ENCODE data around the gene ADAMTS5. TPM values are rescaled to one million over a fixed set of nuclear protein-coding genes. Genes with fewer than 3 reads are reported as not detected.

Gene ADAMTS5
- total RNA-seq (under 1 TPM in 2 of 5 experiments, not detected in 3; 0.03 to 0.12 TPM), polyA plus RNA-seq (not detected), total RNA-seq (not detected)

DNA sequence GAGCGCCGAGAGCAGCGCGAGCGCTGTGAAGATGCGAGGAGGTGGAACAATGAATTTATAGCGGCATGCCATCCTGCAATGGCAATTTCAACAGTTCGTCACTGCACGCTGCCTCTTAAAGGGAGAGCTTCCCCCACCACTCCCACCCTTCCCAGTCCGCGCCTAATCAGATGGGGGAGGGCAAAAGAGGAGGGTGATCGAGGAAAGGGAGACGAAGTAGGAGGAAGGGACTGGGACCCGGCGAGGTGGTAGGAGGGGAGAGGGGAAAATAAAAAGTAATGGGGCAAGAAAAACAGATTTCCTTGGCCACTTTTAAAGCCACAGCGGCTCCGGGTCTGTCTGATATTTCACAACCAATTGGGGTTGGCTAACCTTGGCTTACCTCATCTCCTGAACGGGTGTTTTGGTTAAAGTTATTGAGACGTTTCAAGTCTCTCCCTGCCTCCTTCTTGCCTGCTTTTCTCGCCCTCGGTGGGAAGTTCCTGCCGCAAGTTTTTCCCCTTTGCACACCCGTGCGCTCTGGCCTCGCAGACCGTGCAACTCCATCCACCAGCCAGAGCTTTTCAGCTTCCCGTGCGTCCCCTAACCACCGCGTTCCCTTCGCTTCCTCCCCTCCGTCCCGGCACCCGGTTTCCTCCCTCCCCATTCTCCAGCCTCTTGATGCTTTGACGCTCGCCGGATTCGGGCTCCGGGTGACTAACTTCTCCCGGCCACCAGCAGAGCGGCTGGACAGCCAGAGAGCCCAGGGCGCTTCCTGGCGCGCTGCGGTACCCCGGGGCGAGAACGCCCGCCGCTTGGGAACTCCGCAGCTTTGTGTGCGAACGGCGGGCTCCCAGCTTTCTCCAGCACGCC is at the start of gene ADAMTS5:
Gene ADAMTS5 (minus strand): TSS at position 27 of the 852 bp plus-strand sequence. CDS start 697 bp downstream, outside the sequence.
- Histone ChIP-seq H3K9me3 (ENCODE audit: control insufficient read depth in 2 of 3, low read length in 3 of 3) (no peaks in the 10 kb centered on the region), H3K27me3 (ENCODE audit: control insufficient read depth in 2 of 2, insufficient read depth in 2 of 2, low read length in 2 of 2) (no peaks in the 10 kb centered on the region), H3K27ac (ENCODE audit: low read depth, low read length) (no peak within 1 kb of the TSS), H3K4me1 (ENCODE audit: control insufficient read depth in 2 of 2, insufficient read depth in 2 of 2, low read length in 2 of 2) (no peaks in the 10 kb centered on the region), H3K4me3 (ENCODE audit: low read length) (no peak within 1 kb of the TSS), H3K36me3 (ENCODE audit: control insufficient read depth in 2 of 3, insufficient read depth in 3 of 3, low read length in 3 of 3) (no peaks in the 10 kb centered on the region)
- Mint-ChIP-seq H3K9me3 (peaks cover 0 to 7% (median 0%) of the 10 kb centered on the region in 11 donors), H3K36me3 (no peaks in the 10 kb centered on the region), H3K27ac (peak within 1 kb of the TSS in 1 of 9 donors; percentile 48), H3K4me1 (peaks cover 0 to 8% (median 0%) of the 10 kb centered on the region in 7 donors), H3K27me3 (peaks cover 49 to 65% (median 54%) of the 10 kb centered on the region in 5 donors), H3K4me3 (peak within 1 kb of the TSS in 2 of 10 donors; percentile 25 to 59)
- intact Hi-C loops (cut with micrococcal nuclease): loop anchor here in 1 of 2 donors (10.0 kb wide), 1 partner anchor 58 kb away; no protein-coding TSS in a partner anchor
- ChIA-PET CTCF (no interaction called here), POLR2A (no interaction called here)
- DNase-seq (no peak), ATAC-seq (no peak)

DNA sequence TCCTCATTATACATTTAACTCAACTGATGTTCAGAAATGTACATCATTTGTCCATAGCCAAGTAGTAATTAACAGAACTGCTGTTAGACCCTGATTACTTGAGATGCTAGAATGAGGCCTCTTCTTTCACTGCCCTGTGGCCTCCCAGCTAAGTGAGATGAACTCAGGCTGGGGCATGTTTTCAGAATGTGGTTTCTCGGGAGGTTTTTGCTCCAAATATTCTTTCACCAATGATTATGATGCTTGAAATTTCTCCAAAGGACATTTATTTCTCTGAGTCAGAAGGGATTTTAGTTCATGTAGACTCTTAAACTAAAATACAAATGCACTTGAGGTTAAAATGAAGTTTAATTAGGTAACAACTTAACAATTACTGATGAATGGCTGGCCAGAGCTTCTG is 34.6 kb upstream of the ADAMTS5 start:
- no peak for DNase-seq

DNA sequence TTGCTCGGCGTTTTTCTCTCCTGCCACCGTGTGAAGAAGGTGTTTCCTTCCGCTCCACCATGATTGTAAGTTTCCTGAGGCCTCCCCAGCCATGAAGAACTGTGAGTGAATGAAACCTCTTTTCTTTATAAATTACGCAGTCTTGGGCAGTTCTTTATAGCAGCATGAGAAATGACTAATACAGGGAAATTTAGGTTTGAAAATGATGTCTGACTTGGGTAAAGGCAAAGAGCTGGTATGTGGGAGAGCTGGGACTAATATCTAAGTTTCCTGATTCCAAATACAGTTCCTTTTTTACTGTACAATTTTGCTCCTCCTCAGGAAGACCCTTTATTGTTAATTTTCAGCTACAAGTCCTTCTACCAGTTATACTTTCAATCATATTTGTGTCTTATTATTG is 16.7 kb upstream of the ADAMTS5 start:
- Mint-ChIP-seq H3K36me3 (no peaks in the 10 kb centered on the region), H3K27ac (no peak overlapping the region), H3K27me3 (peaks cover 0 to 11% (median 0%) of the 10 kb centered on the region in 5 donors), H3K4me3 (no peak overlapping the region), H3K9me3 (peaks cover 0 to 11% (median 6%) of the 10 kb centered on the region in 11 donors), H3K4me1 (no peaks in the 10 kb centered on the region)
- ChIA-PET CTCF (no interaction called here), POLR2A (no interaction called here)
- Histone ChIP-seq H3K27me3 (ENCODE audit: control insufficient read depth in 2 of 2, insufficient read depth in 2 of 2, low read length in 2 of 2) (no peaks in the 10 kb centered on the region), H3K4me1 (ENCODE audit: control insufficient read depth in 2 of 2, insufficient read depth in 2 of 2, low read length in 2 of 2) (no peaks in the 10 kb centered on the region), H3K27ac (ENCODE audit: low read depth, low read length) (no peak overlapping the region), H3K9me3 (ENCODE audit: control insufficient read depth in 2 of 3, low read length in 3 of 3) (no peaks in the 10 kb centered on the region), H3K36me3 (ENCODE audit: control insufficient read depth in 2 of 3, insufficient read depth in 3 of 3, low read length in 3 of 3) (no peaks in the 10 kb centered on the region), H3K4me3 (ENCODE audit: low read length) (no peak overlapping the region)
- no peak for ATAC-seq
- intact Hi-C loops (cut with micrococcal nuclease): no loop called here
- DNase-seq: no peak

More for the DNA sequence above, 34.6 kb upstream of the ADAMTS5 start:
- Histone ChIP-seq H3K27me3 (ENCODE audit: control insufficient read depth in 2 of 2, insufficient read depth in 2 of 2, low read length in 2 of 2) (no peaks in the 10 kb centered on the region), H3K4me1 (ENCODE audit: control insufficient read depth in 2 of 2, insufficient read depth in 2 of 2, low read length in 2 of 2) (no peaks in the 10 kb centered on the region), H3K4me3 (ENCODE audit: low read length) (no peak overlapping the region), H3K27ac (ENCODE audit: low read depth, low read length) (no peak overlapping the region), H3K36me3 (ENCODE audit: control insufficient read depth in 2 of 3, insufficient read depth in 3 of 3, low read length in 3 of 3) (no peaks in the 10 kb centered on the region), H3K9me3 (ENCODE audit: control insufficient read depth in 2 of 3, low read length in 3 of 3) (no peaks in the 10 kb centered on the region)
- CTCF ChIA-PET: no interaction called here
- intact Hi-C loops (cut with micrococcal nuclease): no loop called here
- Mint-ChIP-seq H3K4me1 (no peaks in the 10 kb centered on the region), H3K27me3 (peaks cover 0 to 5% (median 0%) of the 10 kb centered on the region in 5 donors), H3K9me3 (peaks cover 0 to 6% (median 0%) of the 10 kb centered on the region in 11 donors), H3K27ac (no peak overlapping the region), H3K36me3 (no peaks in the 10 kb centered on the region), H3K4me3 (no peak overlapping the region)
- no peak for ATAC-seq
- POLR2A ChIA-PET: no interaction called here

DNA sequence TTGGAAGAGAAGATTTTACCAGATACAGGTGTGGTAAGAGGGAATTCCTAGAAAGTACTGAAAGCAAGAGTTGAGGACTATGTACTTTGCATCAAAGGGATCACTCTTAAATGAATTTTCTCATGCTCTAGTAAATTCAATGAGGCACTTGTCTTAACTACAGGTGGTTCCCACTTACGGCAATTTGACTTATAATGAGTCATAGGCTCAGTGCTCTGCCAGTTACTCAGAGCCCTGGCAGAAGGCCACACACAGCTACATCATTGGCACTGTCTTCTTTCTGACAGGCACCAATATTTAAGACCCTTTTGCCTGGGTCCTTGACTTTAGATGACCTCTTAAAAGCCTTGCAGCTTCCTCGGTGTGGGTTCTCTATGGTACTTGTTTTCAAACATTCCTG is 15.9 kb upstream of the ADAMTS5 start:
- Mint-ChIP-seq H3K4me3 (no peak overlapping the region), H3K27me3 (peaks cover 0 to 11% (median 0%) of the 10 kb centered on the region in 5 donors), H3K9me3 (peaks cover 0 to 11% (median 5%) of the 10 kb centered on the region in 11 donors), H3K4me1 (no peaks in the 10 kb centered on the region), H3K36me3 (no peaks in the 10 kb centered on the region), H3K27ac (no peak overlapping the region)
- no peak for ATAC-seq
- ChIA-PET CTCF (no interaction called here), POLR2A (no interaction called here)
- Histone ChIP-seq H3K4me3 (ENCODE audit: low read length) (no peak overlapping the region), H3K36me3 (ENCODE audit: control insufficient read depth in 2 of 3, insufficient read depth in 3 of 3, low read length in 3 of 3) (no peaks in the 10 kb centered on the region), H3K27ac (ENCODE audit: low read depth, low read length) (no peak overlapping the region), H3K27me3 (ENCODE audit: control insufficient read depth in 2 of 2, insufficient read depth in 2 of 2, low read length in 2 of 2) (no peaks in the 10 kb centered on the region), H3K4me1 (ENCODE audit: control insufficient read depth in 2 of 2, insufficient read depth in 2 of 2, low read length in 2 of 2) (no peaks in the 10 kb centered on the region), H3K9me3 (ENCODE audit: control insufficient read depth in 2 of 3, low read length in 3 of 3) (no peaks in the 10 kb centered on the region)
- intact Hi-C loops (cut with micrococcal nuclease): no loop called here
- DNase-seq: no peak

DNA sequence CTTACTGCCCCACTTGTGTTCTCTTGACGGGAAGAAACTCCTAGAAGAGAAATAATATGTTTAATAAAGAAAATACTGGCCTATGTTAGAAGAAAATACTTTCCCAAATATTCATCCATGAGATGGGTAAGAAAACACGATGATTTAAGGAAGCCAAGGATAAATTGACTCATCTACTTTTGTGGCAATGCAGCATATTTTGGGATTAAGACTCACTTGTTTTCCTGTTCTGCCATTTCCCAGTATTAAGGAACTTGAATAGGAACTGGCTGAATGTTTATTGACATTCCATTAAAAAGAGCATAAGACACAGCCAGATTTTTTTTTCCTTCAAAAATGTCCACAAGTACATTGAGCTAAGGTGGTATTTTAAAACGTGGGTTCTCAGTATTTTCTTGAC is 10.9 kb upstream of the ADAMTS5 start:
- ChIA-PET CTCF (no interaction called here), POLR2A (no interaction called here)
- ATAC-seq (no peak), DNase-seq (no peak)
- no peak overlapping the region for H3K4me3 ChIP-seq (ENCODE audit: low read length)
- no peaks in the 10 kb centered on the region for H3K9me3 ChIP-seq (ENCODE audit: control insufficient read depth in 2 of 3, low read length in 3 of 3)
- intact Hi-C loops (cut with micrococcal nuclease): no loop called here
- H3K36me3 Mint-ChIP-seq: no peaks in the 10 kb centered on the region
- H3K27me3 ChIP-seq (ENCODE audit: control insufficient read depth in 2 of 2, insufficient read depth in 2 of 2, low read length in 2 of 2): no peaks in the 10 kb centered on the region
- H3K36me3 ChIP-seq (ENCODE audit: control insufficient read depth in 2 of 3, insufficient read depth in 3 of 3, low read length in 3 of 3): no peaks in the 10 kb centered on the region
- H3K9me3 Mint-ChIP-seq: peaks cover 0 to 11% (median 4%) of the 10 kb centered on the region in 11 donors
- no peak overlapping the region for H3K27ac Mint-ChIP-seq
- H3K4me1 ChIP-seq (ENCODE audit: control insufficient read depth in 2 of 2, insufficient read depth in 2 of 2, low read length in 2 of 2): no peaks in the 10 kb centered on the region
- no peaks in the 10 kb centered on the region for H3K4me1 Mint-ChIP-seq
- H3K4me3 Mint-ChIP-seq: no peak overlapping the region
- H3K27ac ChIP-seq (ENCODE audit: low read depth, low read length): no peak overlapping the region
- H3K27me3 Mint-ChIP-seq: peaks cover 0 to 19% (median 2%) of the 10 kb centered on the region in 5 donors

DNA sequence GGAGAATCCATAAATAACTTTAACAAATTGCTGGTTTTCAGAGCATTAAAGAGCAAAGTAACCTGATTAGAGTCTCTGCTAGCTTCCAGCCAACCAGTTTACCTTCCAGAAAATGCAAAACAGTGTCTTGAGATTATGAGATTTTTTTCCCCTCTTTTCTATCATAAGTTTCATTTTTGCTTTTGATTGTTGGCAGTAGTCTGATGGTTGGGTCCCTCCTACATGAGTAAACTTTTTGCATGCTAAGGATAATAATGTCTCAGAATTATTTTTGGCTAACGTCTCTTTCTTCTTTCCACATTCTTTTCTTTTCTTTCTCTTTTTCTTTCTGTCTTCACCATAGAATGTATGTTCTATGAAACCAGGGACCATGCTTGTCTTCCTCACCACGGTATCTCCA is 6.3 kb upstream of the ADAMTS5 start:
- ATAC-seq (no peak), DNase-seq (no peak)
- H3K4me3 Mint-ChIP-seq: no peak overlapping the region
- ChIA-PET POLR2A (no interaction called here), CTCF (no interaction called here)
- no peaks in the 10 kb centered on the region for H3K9me3 ChIP-seq (ENCODE audit: control insufficient read depth in 2 of 3, low read length in 3 of 3)
- no peaks in the 10 kb centered on the region for H3K27me3 ChIP-seq (ENCODE audit: control insufficient read depth in 2 of 2, insufficient read depth in 2 of 2, low read length in 2 of 2)
- H3K4me1 Mint-ChIP-seq: no peaks in the 10 kb centered on the region
- no peaks in the 10 kb centered on the region for H3K36me3 Mint-ChIP-seq
- H3K9me3 Mint-ChIP-seq: peaks cover 0 to 7% (median 0%) of the 10 kb centered on the region in 11 donors
- H3K4me1 ChIP-seq (ENCODE audit: control insufficient read depth in 2 of 2, insufficient read depth in 2 of 2, low read length in 2 of 2): no peaks in the 10 kb centered on the region
- H3K27me3 Mint-ChIP-seq: peaks cover 9 to 38% (median 19%) of the 10 kb centered on the region in 5 donors
- no peak overlapping the region for H3K27ac Mint-ChIP-seq
- no peak overlapping the region for H3K4me3 ChIP-seq (ENCODE audit: low read length)
- no peaks in the 10 kb centered on the region for H3K36me3 ChIP-seq (ENCODE audit: control insufficient read depth in 2 of 3, insufficient read depth in 3 of 3, low read length in 3 of 3)
- no peak overlapping the region for H3K27ac ChIP-seq (ENCODE audit: low read depth, low read length)
- intact Hi-C loops (cut with micrococcal nuclease): no loop called here

DNA sequence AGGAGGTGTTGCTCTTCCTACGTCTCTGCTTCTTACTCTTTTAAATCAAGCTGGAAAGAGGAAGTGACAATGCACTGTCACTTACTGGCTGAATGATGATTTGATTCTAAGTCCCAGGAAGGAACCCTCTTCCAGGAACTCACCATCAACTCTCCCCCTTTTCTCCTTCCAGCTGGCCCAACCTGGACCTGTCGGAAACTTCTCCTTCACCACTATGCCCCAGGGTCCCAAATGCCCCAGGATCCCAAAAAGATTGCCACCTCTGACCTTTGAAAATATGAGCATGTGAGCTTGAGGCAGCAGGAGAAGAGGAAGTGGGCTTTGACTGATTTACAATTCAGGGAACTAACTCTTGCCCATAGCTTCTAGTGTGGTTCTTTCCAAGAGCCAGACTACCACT is 5.3 kb upstream of the ADAMTS5 start:
- Histone ChIP-seq H3K27me3 (ENCODE audit: control insufficient read depth in 2 of 2, insufficient read depth in 2 of 2, low read length in 2 of 2) (no peaks in the 10 kb centered on the region), H3K27ac (ENCODE audit: low read depth, low read length) (no peak overlapping the region), H3K9me3 (ENCODE audit: control insufficient read depth in 2 of 3, low read length in 3 of 3) (no peaks in the 10 kb centered on the region), H3K36me3 (ENCODE audit: control insufficient read depth in 2 of 3, insufficient read depth in 3 of 3, low read length in 3 of 3) (no peaks in the 10 kb centered on the region), H3K4me1 (ENCODE audit: control insufficient read depth in 2 of 2, insufficient read depth in 2 of 2, low read length in 2 of 2) (no peaks in the 10 kb centered on the region), H3K4me3 (ENCODE audit: low read length) (no peak overlapping the region)
- intact Hi-C loops (cut with micrococcal nuclease): no loop called here
- H3K36me3 Mint-ChIP-seq: no peaks in the 10 kb centered on the region
- peaks cover 0 to 7% (median 0%) of the 10 kb centered on the region in 11 donors for H3K9me3 Mint-ChIP-seq
- DNase-seq (no peak), ATAC-seq (peak; percentile 59)
- POLR2A ChIA-PET: no interaction called here
- H3K4me3 Mint-ChIP-seq: no peak overlapping the region
- peaks cover 0 to 4% (median 0%) of the 10 kb centered on the region in 7 donors for H3K4me1 Mint-ChIP-seq
- H3K27ac Mint-ChIP-seq: no peak overlapping the region
- H3K27me3 Mint-ChIP-seq: peaks cover 20 to 48% (median 29%) of the 10 kb centered on the region in 5 donors
- CTCF ChIA-PET: interaction anchor here (0.5 kb wide), 1 partner anchor 1918 kb away, joined by 4 read pairs; no protein-coding TSS in a partner anchor
